HL-60/S4 treated with phorbol 12-myristate 13-acetate at 8.2 ng/mL for 4 days and 3 days (cell line): ENCODE data around the gene BAZ1B.
"Not testable (repeated sequence)": the region's sequence is repeated elsewhere in the genome, so short reads cannot be mapped to it uniquely, and the experiment has no call there.

Experiments
- in situ Hi-C: fragments of 300-500 bp; cut with MboI; formaldehyde crosslinking; loops from 2 replicates; pipeline ENCODE4 v1.15.0; 2022; ENCODE audit warnings: low sequenced_read_pairs

BAZ1B gene

DNA sequence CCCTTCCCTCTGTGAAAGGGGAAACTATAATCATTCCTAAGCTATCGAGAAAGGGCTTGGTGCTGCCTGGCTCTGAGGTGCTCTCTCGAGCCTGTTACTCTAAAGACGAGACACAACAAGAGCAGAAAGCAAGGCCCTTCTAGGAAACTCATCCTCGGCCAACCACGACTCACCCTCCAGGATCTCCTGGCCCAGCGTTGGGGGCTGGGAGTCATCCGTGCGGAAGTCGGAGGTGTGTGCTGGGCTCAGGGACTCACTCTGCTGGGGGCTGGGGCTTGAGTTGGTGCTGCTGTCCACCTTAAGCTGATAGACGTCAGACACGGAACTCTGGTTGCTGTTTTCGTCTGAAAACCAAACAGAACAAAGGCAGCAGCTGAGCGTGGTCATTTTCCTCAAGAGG is 17.6 kb upstream of the BAZ1B start:
- in situ Hi-C loops, result no loop called here

DNA sequence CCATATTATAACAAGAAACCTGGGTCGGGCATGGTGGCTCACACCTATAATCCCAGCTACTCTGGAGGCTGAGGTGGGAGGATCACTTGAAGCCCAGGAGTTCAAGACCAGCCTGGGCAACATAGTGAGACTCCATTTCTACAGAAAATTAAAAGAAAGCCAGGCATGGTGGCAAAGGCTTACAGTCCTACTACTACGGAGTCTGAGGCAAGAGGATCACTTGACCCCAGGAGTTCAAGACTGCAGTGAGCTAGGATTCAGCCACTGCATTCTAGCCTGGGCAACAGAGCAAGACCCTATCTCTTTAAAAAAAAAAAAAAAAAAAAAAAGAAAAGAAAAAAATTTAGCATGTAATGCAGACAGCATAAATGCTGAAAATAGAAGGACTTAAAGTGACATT is 16.4 kb upstream of the BAZ1B start:
- in situ Hi-C loops, result not testable (repeated sequence)

GRCh38 chr7:73537051-73537450 is 15.0 kb upstream of the BAZ1B start:
- in situ Hi-C loops, result no loop called here

GRCh38 chr7:73536479-73536878 is 14.4 kb upstream of the BAZ1B start:
- in situ Hi-C loops, result no loop called here

DNA sequence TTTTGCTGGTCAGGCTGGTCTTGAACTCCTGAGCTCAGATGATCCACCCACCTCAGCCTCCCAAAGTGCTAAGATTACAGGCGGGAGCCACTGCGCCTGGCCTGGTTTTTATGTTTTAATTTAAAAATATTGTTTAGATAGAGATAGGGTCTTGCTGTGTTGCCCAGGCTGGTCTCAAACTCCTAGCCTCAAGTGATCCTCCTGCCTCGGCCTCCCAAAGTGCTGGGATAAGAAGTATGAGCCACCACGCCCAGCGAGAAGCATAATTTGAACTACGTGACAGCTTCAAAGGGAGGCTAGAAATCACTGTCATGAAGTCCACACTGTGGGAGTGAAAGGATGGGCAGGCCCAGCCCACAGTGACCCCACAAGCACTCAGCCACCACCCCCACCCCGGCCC is 13.8 kb upstream of the BAZ1B start:
- in situ Hi-C loops, result not testable (repeated sequence)

DNA sequence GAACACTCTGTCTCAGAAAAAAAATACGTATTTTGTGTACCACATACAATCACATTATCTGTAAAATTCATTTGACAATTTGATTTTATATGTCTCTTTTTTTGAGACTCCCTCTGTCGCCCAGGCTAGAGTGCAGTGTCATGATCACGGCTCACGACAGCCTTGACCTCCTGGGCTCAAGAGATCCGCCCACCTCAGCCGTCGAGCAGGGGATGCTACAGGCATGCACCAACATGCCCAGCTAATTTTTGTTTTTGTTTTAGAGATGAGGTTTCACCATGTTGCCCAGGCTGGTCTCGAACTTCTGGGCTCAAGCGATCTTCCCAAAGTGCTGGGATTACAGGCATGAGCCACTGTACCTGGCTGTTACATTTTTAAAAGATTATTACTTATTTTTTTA is 11.6 kb upstream of the BAZ1B start:
- in situ Hi-C loops, result no loop called here

GRCh38 chr7:73532224-73532623 is 10.1 kb upstream of the BAZ1B start:
- in situ Hi-C loops, result no loop called here

- in situ Hi-C loops, result no loop called here
These were observed 8.7 kb upstream of the BAZ1B start for GRCh38 chr7:73530800-73531199.

- in situ Hi-C loops, result no loop called here
These were observed 5.1 kb upstream of the BAZ1B start for GRCh38 chr7:73526896-73527821.

- in situ Hi-C loops, result not testable (repeated sequence)
These were observed 4.0 kb upstream of the BAZ1B start for GRCh38 chr7:73526158-73526494.

DNA sequence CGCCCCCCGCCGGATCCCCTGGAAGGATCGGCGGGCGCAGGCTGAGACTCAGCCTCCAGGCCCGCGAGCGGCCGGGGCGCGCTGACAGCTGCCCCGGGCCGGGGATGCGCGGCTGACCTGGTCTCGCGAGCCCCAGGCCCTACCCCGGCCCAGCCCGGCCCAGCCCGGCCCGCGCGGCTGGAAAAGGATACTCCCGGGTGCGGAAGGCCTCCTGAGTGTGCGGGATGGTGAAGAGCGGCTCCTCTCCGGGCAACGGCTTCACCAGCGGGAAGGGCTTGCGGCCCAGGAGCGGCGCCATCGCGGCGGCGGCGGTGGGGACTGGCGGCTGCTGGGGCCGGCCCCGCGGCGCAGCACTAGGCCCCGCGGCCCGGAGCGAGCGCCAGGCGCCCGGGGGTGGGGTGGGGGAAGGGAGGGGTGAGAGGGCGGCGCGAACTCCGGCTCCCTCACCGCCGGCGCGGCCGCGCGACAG is 423 bp downstream of the BAZ1B start:
- in situ Hi-C loops, result no loop called here

- in situ Hi-C loops, result no loop called here
These were observed 1.1 kb downstream of the BAZ1B start for GRCh38 chr7:73520673-73521635.

GRCh38 chr7:73519867-73520672 is 2.0 kb downstream of the BAZ1B start:
- in situ Hi-C loops, result no loop called here

- in situ Hi-C loops, result no loop called here
These were observed 3.6 kb downstream of the BAZ1B start for GRCh38 chr7:73518470-73518869.

GRCh38 chr7:73517241-73517995 is 4.7 kb downstream of the BAZ1B start:
- in situ Hi-C loops, result no loop called here

DNA sequence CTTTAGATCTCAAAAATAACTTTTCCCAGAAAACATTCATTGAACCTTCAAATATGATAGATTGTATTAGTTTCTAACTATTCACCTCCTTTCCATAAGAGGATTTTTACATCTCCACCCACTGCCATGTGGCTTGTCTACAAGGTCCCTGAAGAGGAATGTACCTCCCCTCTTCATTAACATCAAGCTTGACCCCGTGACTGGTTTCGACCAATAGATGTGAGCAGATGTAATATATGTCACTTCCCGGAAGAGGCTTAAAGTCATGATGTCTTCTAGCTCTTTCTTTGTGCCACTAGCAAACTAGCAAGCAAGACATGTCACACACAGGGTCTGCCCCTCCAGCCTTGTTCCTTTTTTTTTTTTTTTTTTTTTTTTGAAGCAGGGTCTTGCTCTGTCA is 6.9 kb downstream of the BAZ1B start:
- in situ Hi-C loops, result no loop called here

DNA sequence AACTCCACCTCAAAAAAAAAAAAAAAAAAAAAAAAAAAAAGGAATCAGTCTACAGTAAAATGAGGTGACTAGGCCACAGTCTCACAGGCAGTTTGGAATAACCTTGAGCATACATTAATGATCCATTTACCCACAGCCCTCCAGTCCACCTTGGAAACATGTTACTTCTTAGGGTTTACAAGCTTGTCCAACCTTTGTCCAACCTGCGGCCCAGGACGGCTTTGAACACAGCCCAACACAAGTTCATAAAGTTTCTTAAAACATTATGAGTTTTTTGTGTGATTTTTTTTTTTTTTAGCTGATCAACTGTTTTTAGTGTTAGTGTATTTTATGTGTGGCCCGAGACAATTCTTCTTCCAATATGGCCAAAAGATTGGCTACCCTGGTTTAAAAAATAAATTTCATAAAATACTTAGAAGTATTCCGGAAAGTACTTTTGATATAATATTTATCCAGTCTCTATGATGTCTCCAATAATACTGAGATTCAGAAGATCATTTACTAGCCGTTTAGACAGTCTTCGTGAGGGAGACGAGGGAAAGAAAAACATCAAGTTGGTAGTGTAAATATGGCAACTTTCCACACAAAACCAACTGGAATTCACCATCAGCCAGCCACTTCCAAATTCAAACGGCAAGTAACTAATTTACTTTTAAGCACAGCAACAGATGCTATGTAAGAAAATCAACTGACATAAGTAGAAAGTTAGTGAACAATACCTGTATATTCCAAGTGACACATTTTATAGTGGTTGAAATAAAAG is 9.9 kb downstream of the BAZ1B start:
- in situ Hi-C loops, result no loop called here

DNA sequence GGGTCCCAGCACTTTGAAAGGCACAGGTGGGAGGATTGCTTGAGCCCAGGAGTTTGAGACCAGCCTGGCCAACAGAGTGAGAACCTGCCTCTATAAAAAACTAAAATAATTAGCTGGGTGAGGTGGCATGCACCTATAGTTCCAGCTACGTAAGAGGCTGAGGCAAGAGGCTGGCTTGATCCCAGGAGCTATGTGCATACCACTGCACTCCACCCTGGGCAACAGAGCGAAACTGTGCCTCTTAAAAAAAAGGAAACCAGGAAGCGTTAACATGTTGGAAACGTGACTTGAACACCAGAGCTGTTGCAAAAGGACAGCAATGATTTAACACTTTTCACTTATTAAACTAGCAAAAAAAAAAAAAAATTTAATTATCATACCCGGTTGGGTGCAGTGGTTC is 12.6 kb downstream of the BAZ1B start:
- in situ Hi-C loops, result no loop called here

- in situ Hi-C loops, result no loop called here
These were observed 14.5 kb downstream of the BAZ1B start for GRCh38 chr7:73507556-73507955.
